HepG2 (cell line): ENCODE data around the gene ITPK1. TPM values are rescaled to one million over a fixed set of nuclear protein-coding genes. Genes with fewer than 3 reads are reported as not detected.

Experiments used
- ATAC-seq: fragments of 200-7000 bp; cut with Tn5 transposase; 3 replicates; pipeline ENCODE4 v1.9.1; 2020; ENCODE audit warnings: mild to moderate bottlenecking, moderate library complexity
- BruUV-seq: library from RNA; stranded (reverse); fragments of 400-500 nt; replicated peaks from 2 replicates; lab custom pipeline; 2021; lab: Mats Ljungman, UMichigan
- CTCF ChIA-PET: fragments of 300-600 bp; formaldehyde crosslinking; extraction: SDS; loops from one replicate; lab custom pipeline; 2021; ENCODE audit warnings: low total read pairs, inconsistent platforms, low intra/inter-chr PET ratio; lab: Yijun Ruan, JAX
- POLR2A ChIA-PET: fragments of 350-600 bp; sonication (Branson Sonifier 250); formaldehyde crosslinking; loops from one replicate; lab custom pipeline; 2020; ENCODE audit warnings: antibody characterized with exemption, inconsistent platforms; lab: Yijun Ruan, JAX
- DNase-seq: peaks from one replicate; pipeline ENCODE4 v3.0.0-alpha.2; 2015; ENCODE audit warnings: low spot score
- FAIRE-seq: peaks from 3 replicates; lab custom pipeline; 2011; peaks lifted over from hg19 to GRCh38; lab: Jason Lieb, UNC
- H2AFZ ChIP-seq: one replicate; pipeline ENCODE4 v1.6.1; 2011; ENCODE audit warnings: low read length, inconsistent platforms
- H3K27ac ChIP-seq: fragments of 300-600 bp; 3 replicates; pipeline ENCODE4 v1.8.0; 2011; ENCODE audit warnings: mixed run types, mild to moderate bottlenecking, mixed read lengths, low read length, inconsistent platforms; ENCODE audit not compliant: insufficient read depth; ENCODE audit errors: extremely low read length
- H3K27me3 ChIP-seq, 2 experiments: fragments of 200-600 bp in 1 of 2; 2 replicates in 1 of 2; 3 replicates in 1 of 2; pipeline versions ENCODE4 v1.6.0 to v1.8.0; 2011; ENCODE audit warnings: low read length in 2 of 2, mild to moderate bottlenecking in 2 of 2, moderate library complexity in 2 of 2, inconsistent platforms in 1 of 2; ENCODE audit not compliant: insufficient read depth in 2 of 2, control insufficient read depth in 1 of 2
- H3K36me3 ChIP-seq, 2 experiments: fragments of 200-600 bp in 1 of 2; replicated peaks in 1 of 2; 2 replicates in 1 of 2; 3 replicates in 1 of 2; pipeline versions ENCODE4 v1.5.1 to v1.8.0; 2011; ENCODE audit warnings: low read length in 2 of 2, inconsistent platforms in 1 of 2; ENCODE audit not compliant: insufficient read depth in 2 of 2, control insufficient read depth in 1 of 2
- H3K4me1 ChIP-seq: 2 replicates; pipeline ENCODE4 v1.5.1; 2012; ENCODE audit warnings: low read length, inconsistent platforms; ENCODE audit not compliant: insufficient read depth
- H3K4me2 ChIP-seq: 2 replicates; pipeline ENCODE4 v1.6.0; 2011; ENCODE audit warnings: low read depth, low read length, inconsistent platforms
- H3K4me3 ChIP-seq, 3 experiments: fragments of 200-600 bp in 1 of 3; sonication (generic), shearing (Covaris generic) in 1 of 3; replicated peaks in 1 of 3; 2 replicates each; pipeline ENCODE4 v1.5.1; 2011 to 2016; ENCODE audit warnings: low read length in 3 of 3, inconsistent platforms in 2 of 3, low read depth in 2 of 3, mild to moderate bottlenecking in 2 of 3, control low read depth in 1 of 3, mixed read lengths in 1 of 3; ENCODE audit not compliant: insufficient read depth in 1 of 3
- H3K79me2 ChIP-seq: one replicate; pipeline ENCODE4 v1.6.1; 2011; ENCODE audit warnings: low read length, inconsistent platforms; ENCODE audit not compliant: insufficient read depth
- H3K9ac ChIP-seq: 2 replicates; pipeline ENCODE4 v1.6.0; 2011; ENCODE audit warnings: mild to moderate bottlenecking, low read depth, low read length, inconsistent platforms; ENCODE audit not compliant: insufficient read depth
- H3K9me3 ChIP-seq: 2 replicates; pipeline ENCODE4 v1.5.1; 2012; ENCODE audit warnings: mild to moderate bottlenecking, low read length
- H4K20me1 ChIP-seq: 2 replicates; pipeline ENCODE4 v1.6.0; 2011; ENCODE audit warnings: inconsistent platforms, mild to moderate bottlenecking, low read length, moderate library complexity; ENCODE audit not compliant: insufficient read depth
- PATZ1 ChIP-seq: sonication (generic); formaldehyde crosslinking; IDR thresholded peaks from 2 replicates; pipeline ENCODE4 v1.4.0; 2020; ENCODE audit warnings: missing genetic modification reagents
- REST ChIP-seq, 2 experiments: IDR thresholded peaks; 2 replicates each; pipeline ENCODE4 v1.6.1; 2011 to 2012; ENCODE audit warnings: low read length in 2 of 2, borderline replicate concordance in 1 of 2, low read depth in 1 of 2, mild to moderate bottlenecking in 1 of 2, moderate library complexity in 1 of 2
- RNF219 ChIP-seq: sonication (generic); formaldehyde crosslinking; IDR thresholded peaks from 2 replicates; pipeline ENCODE4 v1.5.0; 2020; ENCODE audit warnings: mild to moderate bottlenecking, missing genetic modification reagents
- SMC3 ChIP-seq: IDR thresholded peaks from 2 replicates; pipeline ENCODE4 v1.6.1; 2011; ENCODE audit warnings: low read length, improper control_type of control experiment
- TRAFD1 ChIP-seq: sonication (generic); formaldehyde crosslinking; IDR thresholded peaks from 2 replicates; pipeline ENCODE4 v1.5.1; 2020; ENCODE audit warnings: missing genetic modification reagents, mild to moderate bottlenecking, borderline replicate concordance
- WIZ ChIP-seq: sonication (generic); formaldehyde crosslinking; IDR thresholded peaks from 2 replicates; pipeline ENCODE4 v1.5.1; 2020; ENCODE audit warnings: mild to moderate bottlenecking, missing genetic modification reagents
- ZKSCAN1 ChIP-seq: fragments of 150-350 bp; IDR thresholded peaks from 2 replicates; pipeline ENCODE4 v1.6.1; 2014; ENCODE audit warnings: low read length
- ZNF224 ChIP-seq: sonication (generic); formaldehyde crosslinking; IDR thresholded peaks from 2 replicates; pipeline ENCODE4 v1.5.0; 2020; ENCODE audit warnings: mild to moderate bottlenecking, missing genetic modification reagents
- ZNF350 ChIP-seq: sonication (generic); formaldehyde crosslinking; IDR thresholded peaks from 2 replicates; pipeline ENCODE4 v1.4.0; 2020; ENCODE audit warnings: mild to moderate bottlenecking, low read depth, missing genetic modification reagents, borderline replicate concordance
- ZNF558 ChIP-seq: sonication (generic); formaldehyde crosslinking; IDR thresholded peaks from 2 replicates; pipeline ENCODE4 v1.9.0; 2022; ENCODE audit warnings: mild to moderate bottlenecking, missing genetic modification reagents, borderline replicate concordance
- ZNF577 ChIP-seq: sonication (generic); formaldehyde crosslinking; IDR thresholded peaks from 2 replicates; pipeline ENCODE4 v1.4.0; 2020; ENCODE audit warnings: mild to moderate bottlenecking, low read depth, missing genetic modification reagents, borderline replicate concordance
- WGBS: methylation state at CpG from one replicate; pipeline ENCODE4 v1.1.6; 2017; ENCODE audit warnings: low lambda C conversion rate; 5-methylcytosine and 5-hydroxymethylcytosine counted together
- in situ Hi-C: cut with HindIII; loops from 2 replicates; pipeline ENCODE4 v1.10.0; 2017; ENCODE audit warnings: low pct_unique_long_range_greater_than_20kb; ENCODE audit not compliant: extremely low pct_ligation_motif_present
- intact Hi-C: fragments of 100-400 bp; cut with micrococcal nuclease; formaldehyde crosslinking; loops from one replicate; pipeline ENCODE4 v1.10.0; 2022; ENCODE audit not compliant: unreplicated experiment
- polyA plus RNA-seq, 8 experiments: library from polyadenylated mRNA; depleted of rRNA in 3 of 8; stranded (reverse) in 7 of 8; unstranded in 1 of 8; fragments of >200 nt; fragmentation: Illumina TruSeq in 4 of 8; extraction: Trizol in 4 of 8; gene quantifications; 2 replicates each; pipeline versions ENCODE4 v1.2.1 to v1.2.3, GENCODE V29; 2011 to 2016; ENCODE audit warnings: low read depth in 4 of 8, missing spikeins in 1 of 8, mixed read lengths in 1 of 8; ENCODE audit not compliant: insufficient read depth in 1 of 8
- total RNA-seq, 5 experiments: library from RNA; depleted of rRNA; stranded (reverse); fragments of >200 nt; fragmentation: Illumina TruSeq; extraction: Trizol; gene quantifications; 2 replicates each; pipeline ENCODE4 v1.2.3, GENCODE V29; 2016; ENCODE audit warnings: low read depth in 1 of 5

The ITPK1 gene
- total and polyA plus RNA-seq, 2 of the 13 experiments (the other 11 are each of a cell fraction or from before 2014, with no cell fraction given), result 20.5 to 47.5 TPM

GRCh38 chr14:93018366-93018765 is 97.4 kb downstream of the ITPK1 start:
- Histone ChIP-seq H4K20me1 (no peaks in the 10 kb centered on the region), H3K27ac (peak overlapping the region; percentile 85), H3K4me3 (0 out of 6 replicates have a peak overlapping the region, but pooled peaks of 1 of the 3 experiments have one; percentile 6), H3K9ac (peak overlapping the region; percentile 76; the same call in 1 of the 2 replicates), H3K79me2 (peaks cover 8% of the 10 kb centered on the region), H2AFZ (no peak overlapping the region), H3K4me1 (peaks cover 79% of the 10 kb centered on the region), H3K9me3 (no peaks in the 10 kb centered on the region), H3K36me3 (peaks cover 4 to 5% of the 10 kb centered on the region in 2 experiments; a peak in 4 of 5 replicates), H3K27me3 (no peaks in the 10 kb centered on the region), H3K4me2 (peak overlapping the region; percentile 39)
- ATAC-seq (peak; percentile 13; the same call in 1 of the 3 replicates), DNase-seq (no peak), FAIRE-seq (no peak)
- 60% methylated on average over 8 of the region's 8 CpGs for WGBS
- POLR2A ChIA-PET, result no interaction called here
- no TSS peak for BruUV-seq
- in situ Hi-C loops (no loop called here), intact Hi-C loops (no loop called here)
- CTCF ChIA-PET, result no interaction called here
- TF ChIP-seq TRAFD1 (no peak), ZKSCAN1 (no peak), WIZ (CRISPR knock-in tag) (no peak), ZNF350 (no peak), ZNF558 (no peak), PATZ1 (CRISPR knock-in tag) (no peak), ZNF577 (CRISPR knock-in tag) (no peak), RNF219 (CRISPR knock-in tag) (no peak), ZNF224 (CRISPR knock-in tag) (no peak), REST (IDR thresholded peaks at IDR 0.05; ENCODE audit: borderline replicate concordance in 1 of 2, low read depth in 1 of 2, low read length in 2 of 2) (no peak), SMC3 (no peak)
